Caco-2 (cell line): ENCODE data around the gene PTK6. TPM values are rescaled to one million over a fixed set of nuclear protein-coding genes. Genes with fewer than 3 reads are reported as not detected.

Source experiments
- BruUV-seq: library from RNA; stranded (reverse); fragments of 400-500 nt; replicated peaks from 2 replicates; lab custom pipeline; 2021; lab: Mats Ljungman, UMichigan
- CTCF ChIA-PET: fragments of 300-600 bp; sonication (Branson Sonifier 250); formaldehyde crosslinking; loops from one replicate; lab custom pipeline; 2022; ENCODE audit warnings: antibody characterized with exemption; lab: Charles Lee
- POLR2A ChIA-PET: fragments of 300-600 bp; sonication (Branson Sonifier 250); formaldehyde crosslinking; loops from one replicate; lab custom pipeline; 2022; ENCODE audit warnings: antibody characterized with exemption; lab: Charles Lee
- DNase-seq, 2 experiments: peaks; one replicate each; pipeline versions ENCODE4 v3.0.0 to v3.0.0-alpha.2; 2020 to 2022
- H3K27me3 ChIP-seq: replicated peaks from 2 replicates; pipeline ENCODE4 v1.6.0; 2011; ENCODE audit warnings: low read length; ENCODE audit not compliant: control insufficient read depth, insufficient read depth
- H3K36me3 ChIP-seq: 2 replicates; pipeline ENCODE4 v1.5.1; 2011; ENCODE audit warnings: low read length; ENCODE audit not compliant: control insufficient read depth, insufficient read depth
- H3K4me1 ChIP-seq: fragments of 250-450 bp; sonication (Bioruptor Pico); 2 replicates; pipeline ENCODE4 v1.5.1; 2020; ENCODE audit warnings: mild to moderate bottlenecking
- H3K4me3 ChIP-seq: 2 replicates; pipeline ENCODE4 v1.5.1; 2011; ENCODE audit warnings: low read depth, mild to moderate bottlenecking, control low read depth, low read length
- H3K9me3 ChIP-seq: fragments of 250-450 bp; sonication (Bioruptor Pico); 2 replicates; pipeline ENCODE4 v1.5.1; 2020; ENCODE audit warnings: mild to moderate bottlenecking, moderate library complexity
- H3K27ac Mint-ChIP-seq: one replicate; pipeline ENCODE4 v1.8.0; 2022; ENCODE audit warnings: mixed read lengths; ENCODE audit not compliant: unreplicated experiment
- H3K27me3 Mint-ChIP-seq: one replicate; pipeline ENCODE4 v1.8.0; 2022; ENCODE audit warnings: mixed read lengths; ENCODE audit not compliant: insufficient read depth, unreplicated experiment
- H3K36me3 Mint-ChIP-seq: one replicate; pipeline ENCODE4 v1.8.0; 2022; ENCODE audit warnings: mild to moderate bottlenecking, mixed read lengths; ENCODE audit not compliant: insufficient read depth, unreplicated experiment
- H3K4me1 Mint-ChIP-seq: one replicate; pipeline ENCODE4 v1.8.0; 2022; ENCODE audit warnings: low read depth, mixed read lengths; ENCODE audit not compliant: unreplicated experiment
- H3K4me3 Mint-ChIP-seq: one replicate; pipeline ENCODE4 v1.8.0; 2022; ENCODE audit warnings: mild to moderate bottlenecking, moderate library complexity, mixed read lengths; ENCODE audit not compliant: unreplicated experiment
- H3K9me3 Mint-ChIP-seq: one replicate; pipeline ENCODE4 v1.8.0; 2022; ENCODE audit warnings: mixed read lengths; ENCODE audit not compliant: unreplicated experiment
- CTCF ChIP-seq, 2 experiments: fragments of 200-600 bp in 1 of 2; IDR thresholded peaks; 1 replicate in 1 of 2; 2 replicates in 1 of 2; pipeline versions ENCODE4 v1.5.1 to v1.8.0; 2011 to 2022; ENCODE audit warnings: antibody characterized with exemption in 1 of 2, control low read depth in 1 of 2, inconsistent platforms in 1 of 2, low read depth in 1 of 2, low read length in 1 of 2, mild to moderate bottlenecking in 1 of 2, moderate library complexity in 1 of 2; ENCODE audit not compliant: insufficient read depth in 1 of 2, severe bottlenecking in 1 of 2, unreplicated experiment in 1 of 2
- intact Hi-C: fragments of 100-400 bp; cut with micrococcal nuclease; formaldehyde crosslinking; loops from one replicate; pipeline ENCODE4 v1.10.0; 2022; ENCODE audit not compliant: unreplicated experiment
- total RNA-seq: library from RNA; stranded (reverse); gene quantifications from 2 replicates; pipeline ENCODE4 v1.2.3, GENCODE V29; 2022

Gene PTK6
- total RNA-seq, 1 experiment from 2014 or later: 0.64 TPM

DNA sequence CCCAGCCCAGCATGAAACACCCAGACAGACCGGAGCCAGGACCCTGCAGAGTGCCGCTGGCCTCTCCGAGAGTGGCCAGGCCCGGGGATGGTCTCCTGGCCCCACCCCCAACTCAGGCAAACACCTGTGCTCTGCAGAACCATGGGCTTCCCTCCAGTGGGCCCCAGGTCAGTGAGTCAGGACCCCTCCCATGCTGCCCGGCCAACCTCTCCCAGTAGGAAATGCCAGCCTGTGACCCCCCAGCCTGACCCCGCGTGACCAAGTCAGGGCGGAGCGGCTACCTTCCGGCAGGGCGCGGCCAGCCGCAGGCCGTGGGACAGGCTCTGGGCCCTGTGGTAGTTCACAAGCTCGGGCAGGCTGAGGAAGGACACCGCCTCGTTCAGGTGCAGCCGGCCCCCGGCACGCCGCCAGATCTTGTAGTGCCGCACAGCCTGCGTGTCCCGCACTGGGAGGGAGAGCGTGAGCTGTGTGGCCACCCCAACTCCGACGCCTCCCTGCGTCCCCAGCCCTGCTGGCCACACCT lies 3.2 kb downstream of the PTK6 start:
- no peak for TF ChIP-seq CTCF (IDR thresholded peaks at IDR 0.05; ENCODE audit: insufficient read depth in 1 of 2, low read depth in 1 of 2, low read length in 1 of 2, severe bottlenecking in 1 of 2, unreplicated experiment in 1 of 2)
- ChIA-PET CTCF (interaction anchor here (1.7 kb wide), 1 partner anchor 13 kb away, joined by 14 read pairs; the partner anchor contains the start of gene PPDPF), POLR2A (interaction anchor here (0.5 kb wide), 1 partner anchor 79 kb away, joined by 3 read pairs; no protein-coding TSS in a partner anchor)
- H3K36me3 ChIP-seq: no peaks in the 10 kb centered on the region
- intact Hi-C loops: no loop called here
- no peaks in the 10 kb centered on the region for H3K27me3 Mint-ChIP-seq
- no peaks in the 10 kb centered on the region for H3K9me3 ChIP-seq
- no peaks in the 10 kb centered on the region for H3K4me1 Mint-ChIP-seq
- no peaks in the 10 kb centered on the region for H3K27me3 ChIP-seq
- no TSS peak for BruUV-seq
- peaks cover 24% of the 10 kb centered on the region for H3K36me3 Mint-ChIP-seq
- peaks cover 39% of the 10 kb centered on the region for H3K4me1 ChIP-seq
- DNase-seq: no peak
- no peak overlapping the region for H3K4me3 ChIP-seq
- H3K9me3 Mint-ChIP-seq: no peaks in the 10 kb centered on the region
- H3K4me3 Mint-ChIP-seq: no peak overlapping the region
- H3K27ac Mint-ChIP-seq: no peak overlapping the region

- H3K9me3 Mint-ChIP-seq: no peaks in the 10 kb centered on the region
- no peak overlapping the region for H3K27ac Mint-ChIP-seq
- peaks cover 39% of the 10 kb centered on the region for H3K4me1 ChIP-seq
- H3K9me3 ChIP-seq: no peaks in the 10 kb centered on the region
- no peaks in the 10 kb centered on the region for H3K36me3 ChIP-seq
- no peaks in the 10 kb centered on the region for H3K4me1 Mint-ChIP-seq
- peaks cover 26% of the 10 kb centered on the region for H3K36me3 Mint-ChIP-seq
- POLR2A ChIA-PET: no interaction called here
- no peaks in the 10 kb centered on the region for H3K27me3 Mint-ChIP-seq
- CTCF ChIA-PET: no interaction called here
- no peak for TF ChIP-seq CTCF (IDR thresholded peaks at IDR 0.05; ENCODE audit: insufficient read depth in 1 of 2, low read depth in 1 of 2, low read length in 1 of 2, severe bottlenecking in 1 of 2, unreplicated experiment in 1 of 2)
- intact Hi-C loops: no loop called here
- no peaks in the 10 kb centered on the region for H3K27me3 ChIP-seq
- H3K4me3 Mint-ChIP-seq: no peak overlapping the region
- BruUV-seq: no TSS peak
- H3K4me3 ChIP-seq: no peak overlapping the region
- DNase-seq: no peak
These were observed 3.8 kb downstream of the PTK6 start for GRCh38 chr20:63533388-63533787.

DNA sequence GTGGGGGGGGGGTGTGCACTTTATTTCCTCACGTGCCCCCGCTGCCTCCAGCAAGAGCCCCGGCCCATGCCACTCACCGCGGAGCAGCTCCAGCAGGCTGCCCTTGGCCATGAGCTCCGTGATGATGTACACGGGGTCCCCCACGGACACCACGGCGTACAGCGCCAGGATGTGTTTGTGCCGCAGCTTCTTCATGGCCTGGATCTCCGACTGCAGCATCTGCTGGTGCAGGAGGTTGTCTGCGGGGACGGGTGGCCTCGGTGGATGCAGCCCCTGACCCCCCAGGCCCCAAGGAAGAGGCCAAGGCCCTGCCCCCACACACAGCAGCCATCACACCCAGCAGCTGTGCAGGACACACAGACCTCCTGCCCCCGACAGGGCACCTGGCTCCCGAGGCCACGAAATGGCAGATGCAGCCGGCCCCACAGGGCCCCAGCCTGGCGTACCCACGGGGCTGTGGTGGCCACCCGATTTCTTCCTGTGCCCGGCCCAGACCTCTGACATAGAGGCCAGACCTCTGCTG lies 4.7 kb downstream of the PTK6 start:
- Mint-ChIP-seq H3K36me3 (peaks cover 21% of the 10 kb centered on the region), H3K27me3 (no peaks in the 10 kb centered on the region), H3K4me3 (no peak overlapping the region), H3K27ac (no peak overlapping the region), H3K4me1 (no peaks in the 10 kb centered on the region), H3K9me3 (no peaks in the 10 kb centered on the region)
- intact Hi-C loops: no loop called here
- Histone ChIP-seq H3K27me3 (no peaks in the 10 kb centered on the region), H3K4me1 (peaks cover 35% of the 10 kb centered on the region), H3K36me3 (no peaks in the 10 kb centered on the region), H3K4me3 (no peak overlapping the region), H3K9me3 (no peaks in the 10 kb centered on the region)
- POLR2A ChIA-PET: no interaction called here
- DNase-seq: no peak
- CTCF ChIA-PET: interaction anchor here (1.5 kb wide), 1 partner anchor 12 kb away, joined by 6 read pairs; the partner anchor contains the start of gene PPDPF
- no TSS peak for BruUV-seq
- TF ChIP-seq CTCF (IDR thresholded peaks at IDR 0.05; ENCODE audit: insufficient read depth in 1 of 2, low read depth in 1 of 2, low read length in 1 of 2, severe bottlenecking in 1 of 2, unreplicated experiment in 1 of 2): no peak
